T-helper 1 cell (primary cell): ENCODE measurements around the gene FTCDNL1.

Source experiments
- DNase-seq, 5 donors: peaks; one replicate each; pipeline ENCODE4 v3.0.0-alpha.2; 2012 to 2020

The FTCDNL1 gene

DNA sequence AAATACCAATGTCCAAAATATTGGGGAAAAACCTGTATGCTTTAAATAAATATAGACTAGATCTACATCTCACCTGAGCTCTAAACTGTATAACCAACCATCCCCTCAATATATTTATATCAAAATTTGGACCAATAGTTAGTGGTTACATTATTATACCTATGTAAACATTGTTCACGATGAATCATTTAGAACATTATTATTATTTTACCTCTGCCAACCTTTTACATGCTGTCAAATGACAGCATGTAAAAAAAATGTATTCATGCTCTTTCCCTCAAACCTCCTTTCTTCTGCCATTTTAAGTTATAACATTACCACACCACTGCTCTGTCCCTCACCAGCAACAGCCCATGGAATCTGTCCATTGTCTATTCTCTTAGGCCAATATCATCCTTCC, 9.6 kb downstream of the FTCDNL1 start:
- DNase-seq = no peak

DNA sequence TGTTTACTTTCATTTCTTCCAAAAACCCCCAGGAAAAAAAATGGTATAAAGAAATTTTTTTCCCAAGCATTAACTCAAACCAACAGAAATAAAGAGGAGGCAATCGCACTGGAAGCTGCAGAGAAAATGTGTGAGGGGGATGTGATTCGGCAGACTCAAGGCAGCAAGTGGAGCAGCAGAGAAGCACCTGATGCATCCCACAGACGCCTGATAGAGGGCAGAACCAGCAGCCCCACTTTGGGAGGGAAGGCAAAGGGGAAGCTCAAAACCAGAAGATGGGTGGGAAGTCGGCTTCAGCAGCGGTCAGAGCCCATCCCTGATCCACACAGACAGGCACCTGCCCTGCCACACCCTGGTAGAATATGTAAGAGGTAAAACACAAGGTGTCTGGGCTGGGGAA, 12.6 kb downstream of the FTCDNL1 start:
- DNase-seq = no peak

- DNase-seq = no peak
Observed at GRCh38 chr2:199836943-199837342, 14.0 kb downstream of the FTCDNL1 start.

GRCh38 chr2:199833525-199833924, 17.5 kb downstream of the FTCDNL1 start:
- no peak for DNase-seq

DNA sequence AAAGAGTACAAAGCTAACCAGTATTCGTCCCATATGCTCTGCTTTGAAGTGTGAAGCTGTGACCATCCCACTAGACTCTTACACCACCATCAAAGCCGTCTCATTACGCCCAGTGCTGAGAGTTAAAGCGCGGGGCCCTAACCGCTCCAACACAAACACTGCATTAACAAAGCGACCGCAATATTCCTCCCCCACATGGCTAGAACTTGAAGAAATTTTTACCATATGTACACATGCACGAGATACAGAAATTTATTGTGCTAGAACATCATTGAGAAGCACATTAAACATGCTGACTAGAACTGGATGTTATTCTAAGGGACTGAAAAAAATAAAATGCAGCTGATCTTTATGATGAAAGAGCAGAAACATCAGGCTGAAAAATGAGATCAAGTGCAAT, 20.5 kb downstream of the FTCDNL1 start:
- no peak for DNase-seq

- DNase-seq = no peak
Observed at GRCh38 chr2:199829628-199830027, 21.4 kb downstream of the FTCDNL1 start.

- DNase-seq = no peak
Observed at GRCh38 chr2:199819746-199820145, 31.2 kb downstream of the FTCDNL1 start.

DNA sequence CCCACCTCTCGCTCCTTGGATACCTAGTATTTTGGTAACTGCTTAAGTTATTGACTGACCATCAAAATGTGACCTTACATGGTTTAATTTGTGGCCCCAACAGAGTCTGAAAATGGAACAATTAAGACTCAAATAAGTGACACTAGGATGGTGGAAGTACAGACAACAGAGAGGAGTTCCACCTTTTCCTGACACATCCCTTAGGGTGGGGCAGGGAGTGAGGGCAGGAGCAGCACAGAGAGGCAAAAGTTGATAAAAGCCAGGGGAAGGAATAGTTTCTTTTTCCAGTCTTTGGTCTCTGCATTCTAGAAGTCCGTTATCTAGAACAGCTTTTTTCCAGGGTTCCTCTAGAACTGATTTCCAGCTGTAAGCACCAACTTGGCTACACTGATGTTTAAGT, 32.2 kb downstream of the FTCDNL1 start:
- DNase-seq = no peak

DNA sequence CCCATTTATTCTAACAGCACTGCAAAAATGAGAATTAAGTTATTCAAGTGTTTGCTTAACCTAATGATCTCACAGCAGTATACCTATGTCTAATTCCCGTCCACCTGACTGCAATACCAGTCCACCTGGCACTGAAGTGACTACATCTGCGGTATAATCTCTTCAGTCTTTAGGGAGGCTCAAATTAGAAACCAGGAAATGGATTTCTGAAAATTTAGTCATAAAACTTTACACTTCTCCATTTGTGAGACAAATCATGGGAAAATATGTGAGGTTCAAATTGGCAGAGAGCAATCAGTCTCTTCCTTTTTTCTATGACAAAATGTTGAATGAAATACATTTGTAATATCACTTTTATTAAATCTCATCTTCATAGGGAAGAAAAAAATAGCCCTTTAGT, 33.0 kb downstream of the FTCDNL1 start:
- DNase-seq = no peak

DNA sequence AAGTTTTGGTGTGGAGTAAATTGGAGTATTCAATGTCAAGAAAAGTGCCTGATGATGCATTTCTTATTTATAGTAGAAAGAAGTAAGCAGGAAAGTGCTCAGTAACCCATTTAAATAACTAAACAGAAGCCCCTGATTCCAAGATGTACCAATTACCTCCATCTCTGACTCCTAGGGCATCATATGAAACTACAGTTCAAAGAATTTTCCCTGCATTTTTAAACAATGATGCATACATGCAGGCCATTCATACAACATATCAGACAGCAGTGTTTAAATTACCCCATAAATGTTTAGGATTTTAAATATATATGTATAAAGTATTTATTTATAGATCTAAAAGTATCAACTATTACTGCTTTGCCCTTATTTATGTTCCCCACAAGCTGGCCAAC, 36.2 kb downstream of the FTCDNL1 start:
- no peak for DNase-seq

DNA sequence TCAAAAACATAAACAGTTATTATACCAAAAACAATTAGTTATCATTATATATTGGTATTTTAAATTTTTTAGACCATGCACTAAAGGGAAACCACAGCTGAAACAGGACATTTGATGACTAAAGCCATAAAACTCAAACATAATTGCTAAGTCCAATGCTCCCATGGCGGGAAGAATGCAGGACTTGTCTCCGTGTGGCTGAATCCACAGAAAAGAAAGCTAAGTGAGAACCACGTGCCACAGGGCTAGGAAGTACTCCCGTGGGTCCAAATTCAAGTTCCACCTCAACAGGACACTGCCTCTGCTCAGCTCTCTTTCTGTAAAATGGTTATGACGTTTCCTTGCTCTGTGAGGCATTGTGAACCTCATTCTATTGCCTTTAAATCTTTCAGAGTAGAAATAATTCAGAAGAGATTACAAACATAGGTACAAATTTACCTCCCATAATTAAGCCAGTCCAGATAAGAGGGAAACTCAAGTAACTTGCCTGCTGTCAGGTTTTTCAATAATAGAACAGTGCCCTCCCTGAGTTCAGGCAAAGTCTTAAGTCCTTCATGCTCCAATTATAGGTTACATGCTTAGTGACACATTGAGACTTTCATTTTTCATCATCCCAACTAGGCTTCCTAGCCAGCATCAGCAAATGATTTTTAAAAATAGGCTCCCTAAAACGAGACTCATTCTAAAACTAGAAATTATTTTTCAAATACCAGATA, 36.7 kb downstream of the FTCDNL1 start:
- DNase-seq = no peak

DNA sequence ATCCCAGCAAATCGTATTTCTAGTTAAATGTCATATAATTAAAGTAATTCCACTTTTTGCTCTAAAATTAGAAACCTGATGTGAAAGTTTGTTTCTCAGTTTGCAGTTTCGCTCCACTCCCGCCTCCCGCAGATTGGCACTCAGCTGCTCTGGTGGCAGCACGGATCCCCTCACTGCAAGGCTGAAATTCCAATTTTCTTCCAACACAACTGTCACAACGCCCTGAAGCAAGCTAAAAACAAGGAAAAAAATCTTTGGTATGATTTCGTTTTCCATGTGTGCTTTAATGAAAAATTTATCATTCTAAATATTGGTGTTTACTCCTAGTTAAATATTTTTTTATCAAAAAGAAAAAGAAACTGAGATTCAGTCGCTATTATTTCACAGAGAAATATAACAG, 38.5 kb downstream of the FTCDNL1 start:
- DNase-seq = no peak

GRCh38 chr2:199811346-199811745, 39.6 kb downstream of the FTCDNL1 start:
- DNase-seq = no peak

DNA sequence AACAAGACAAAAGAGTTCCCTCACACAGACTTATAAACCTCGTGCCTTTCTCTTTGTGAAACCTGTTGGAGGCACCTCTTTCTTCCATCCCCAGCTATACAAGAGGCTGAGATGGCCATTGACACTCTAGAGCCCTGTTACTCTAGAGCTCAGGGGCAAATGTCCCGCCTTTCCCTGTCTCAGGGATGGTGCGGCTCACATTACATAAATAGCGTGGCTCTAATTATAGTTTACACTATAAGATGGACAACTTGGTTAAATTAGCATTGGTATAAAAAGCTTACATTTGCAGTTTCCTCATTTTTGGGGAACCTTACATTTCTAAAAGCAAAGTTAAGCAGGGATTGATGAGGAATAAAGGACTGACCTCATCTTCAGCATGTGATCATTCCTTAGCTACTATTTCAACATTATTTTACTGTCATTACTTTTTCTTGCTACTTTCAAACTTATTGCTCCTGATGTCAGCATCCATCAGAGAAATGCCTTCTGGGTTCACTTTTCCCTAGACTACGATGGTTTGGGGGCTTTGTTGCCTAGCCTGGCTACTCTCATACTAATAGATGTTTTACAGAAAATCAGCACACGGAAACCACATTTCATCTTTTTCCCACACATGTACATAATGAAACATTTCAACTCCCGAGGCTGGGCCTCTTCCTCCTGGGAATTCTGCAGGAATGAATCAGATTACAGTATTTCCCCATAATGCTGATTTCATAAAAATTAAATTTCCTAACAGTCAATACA, 40.4 kb downstream of the FTCDNL1 start:
- DNase-seq = no peak

DNA sequence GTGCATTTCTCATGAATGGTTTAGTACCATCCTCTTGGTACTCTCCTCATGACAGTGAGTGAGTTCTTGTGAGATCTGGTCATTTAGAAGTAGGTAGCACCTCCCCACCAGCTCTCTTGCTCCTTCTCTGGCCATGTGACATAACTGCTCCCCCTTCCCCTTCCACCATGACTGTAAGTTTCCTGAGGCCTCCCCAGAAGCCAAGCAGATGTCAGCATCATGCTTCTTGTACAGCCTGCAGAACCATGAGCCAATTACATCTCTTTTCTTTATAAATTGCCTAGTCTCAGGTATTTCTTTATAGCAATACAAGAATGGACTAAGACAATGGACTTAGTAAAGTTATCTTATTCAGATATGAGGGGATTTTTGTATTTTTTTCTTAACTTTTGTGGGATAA, 43.0 kb downstream of the FTCDNL1 start:
- no peak for DNase-seq

GRCh38 chr2:199806179-199806578, 44.8 kb downstream of the FTCDNL1 start:
- DNase-seq = no peak

GRCh38 chr2:199804831-199805230, 46.2 kb downstream of the FTCDNL1 start:
- no peak for DNase-seq

GRCh38 chr2:199798831-199799580, 52.0 kb downstream of the FTCDNL1 start:
- no peak for DNase-seq

DNA sequence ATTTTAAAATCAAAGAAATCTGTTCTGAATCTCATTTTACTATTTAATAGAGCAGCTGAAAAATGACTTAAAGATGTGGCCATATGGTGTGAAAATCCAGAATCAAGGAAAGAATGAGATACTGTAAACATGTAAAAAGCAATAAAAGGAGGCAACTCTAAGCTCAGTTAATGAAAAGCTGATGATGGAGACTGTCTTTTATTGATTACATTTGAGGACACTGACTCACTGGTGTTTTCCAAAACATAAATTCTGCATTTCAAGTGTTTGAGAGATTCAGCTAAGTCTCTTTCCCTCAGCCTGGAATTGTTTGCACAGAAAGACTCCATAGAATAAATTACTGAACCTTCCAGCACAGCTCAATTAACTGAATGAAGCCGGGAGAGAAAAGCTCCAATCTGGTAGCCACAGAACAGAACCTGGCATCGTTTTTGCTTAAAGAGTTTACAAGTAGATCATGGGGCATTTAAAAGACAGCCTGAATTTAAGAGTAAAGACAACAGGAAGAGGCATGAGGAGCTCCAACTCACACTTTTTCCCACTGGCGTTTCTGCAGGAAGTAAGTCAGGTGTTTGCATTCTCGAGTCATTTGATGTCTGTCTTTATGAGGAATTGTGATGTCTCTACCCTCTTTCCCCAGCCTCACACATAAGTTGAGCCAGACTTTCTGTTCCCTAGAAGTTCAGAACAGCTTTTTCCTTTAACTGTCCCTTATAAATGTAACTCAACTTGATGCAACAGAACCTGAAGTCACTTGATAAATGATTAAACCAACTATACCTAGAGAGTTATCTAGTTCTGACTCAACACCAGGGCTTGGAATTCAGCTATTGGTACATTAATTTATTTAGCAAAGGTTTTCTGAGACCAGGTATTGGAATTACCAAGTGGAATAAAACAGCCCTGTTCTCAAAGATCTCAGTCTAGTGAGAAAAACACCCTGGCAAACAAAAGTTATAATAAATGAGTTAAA, 53.3 kb downstream of the FTCDNL1 start:
- no peak for DNase-seq

GRCh38 chr2:199792381-199792780, 58.6 kb downstream of the FTCDNL1 start:
- DNase-seq = no peak

GRCh38 chr2:199791326-199791725, 59.7 kb downstream of the FTCDNL1 start:
- DNase-seq = no peak

GRCh38 chr2:199784512-199784911, 66.5 kb downstream of the FTCDNL1 start:
- no peak for DNase-seq

DNA sequence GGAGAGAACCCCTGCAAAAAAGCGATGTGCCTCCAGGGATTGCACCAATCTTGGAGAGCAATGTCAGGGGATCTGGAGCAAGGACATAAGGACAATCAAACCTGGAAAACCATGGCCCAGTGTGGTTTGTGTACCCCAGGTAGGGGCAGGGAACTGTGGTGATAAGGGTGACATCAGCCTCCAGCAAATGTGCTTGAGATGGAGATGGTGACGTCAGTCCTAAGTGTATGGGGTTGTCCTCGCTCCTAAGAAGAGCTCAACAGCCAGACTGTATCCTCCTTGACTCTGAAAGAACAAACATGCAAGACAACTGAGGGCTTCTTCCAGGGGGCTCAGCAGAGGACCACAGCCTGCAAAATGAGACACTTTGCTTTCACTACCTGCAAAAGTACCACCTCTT, 71.4 kb downstream of the FTCDNL1 start:
- no peak for DNase-seq
